CD14-positive monocyte (primary cell): ENCODE measurements around the gene OSTF1. TPM values are rescaled to one million over a fixed set of nuclear protein-coding genes. Genes with fewer than 3 reads are reported as not detected.

Source experiments
- DNase-seq, 3 donors: peaks; one replicate each; pipeline ENCODE4 v3.0.0-alpha.2; 2011 to 2022
- H2AFZ ChIP-seq: 2 replicates; pipeline ENCODE4 v1.6.0; 2012; ENCODE audit warnings: mild to moderate bottlenecking, low read depth, low read length, inconsistent platforms; ENCODE audit not compliant: insufficient read depth, poor library complexity, severe bottlenecking
- H3K27ac ChIP-seq, 2 donors: 1 replicate in 1 of 2; 2 replicates in 1 of 2; pipeline ENCODE4 v1.5.1; 2012 to 2013; ENCODE audit warnings: low read length in 2 of 2, control low read depth in 1 of 2, inconsistent platforms in 1 of 2, low read depth in 1 of 2, mild to moderate bottlenecking in 1 of 2
- H3K27me3 ChIP-seq, 2 donors: one replicate each; pipeline versions ENCODE4 v1.6.0 to v1.6.1; 2011 to 2013; ENCODE audit warnings: low read length in 2 of 2; ENCODE audit not compliant: control insufficient read depth in 2 of 2, insufficient read depth in 2 of 2
- H3K36me3 ChIP-seq, 2 donors: replicated peaks in 1 of 2; 1 replicate in 1 of 2; 2 replicates in 1 of 2; pipeline versions ENCODE4 v1.5.1 to v1.6.1; 2012 to 2013; ENCODE audit warnings: low read length in 2 of 2, control low read depth in 1 of 2, inconsistent platforms in 1 of 2, mild to moderate bottlenecking in 1 of 2; ENCODE audit not compliant: insufficient read depth in 2 of 2, control insufficient read depth in 1 of 2
- H3K4me1 ChIP-seq, 2 donors: 1 replicate in 1 of 2; 2 replicates in 1 of 2; pipeline versions ENCODE4 v1.5.1 to v1.6.1; 2012 to 2013; ENCODE audit warnings: low read length in 2 of 2, control low read depth in 1 of 2, inconsistent platforms in 1 of 2, mild to moderate bottlenecking in 1 of 2, moderate library complexity in 1 of 2; ENCODE audit not compliant: insufficient read depth in 2 of 2, control insufficient read depth in 1 of 2
- H3K4me2 ChIP-seq: replicated peaks from 2 replicates; pipeline ENCODE3; 2012; ENCODE audit warnings: low read length, moderate library complexity, mild to moderate bottlenecking; ENCODE audit not compliant: poor library complexity, severe bottlenecking; ENCODE audit errors: extremely low read depth
- H3K4me3 ChIP-seq, 3 experiments: fragments of 200-600 bp in 1 of 3; sonication (generic) in 1 of 3; replicated peaks in 1 of 3; 1 replicate in 2 of 3; 2 replicates in 1 of 3; pipeline ENCODE4 v1.5.1; 2011 to 2013; ENCODE audit warnings: low read length in 3 of 3, mild to moderate bottlenecking in 3 of 3, control low read depth in 2 of 3, low read depth in 2 of 3, inconsistent platforms in 1 of 3, moderate library complexity in 1 of 3
- H3K79me2 ChIP-seq: 2 replicates; pipeline ENCODE4 v1.6.0; 2012; ENCODE audit warnings: mild to moderate bottlenecking, control low read depth, inconsistent platforms, low read length, moderate library complexity; ENCODE audit not compliant: insufficient read depth
- H3K9ac ChIP-seq: 2 replicates; pipeline ENCODE4 v1.6.0; 2017; ENCODE audit warnings: low read length, mild to moderate bottlenecking; ENCODE audit not compliant: insufficient read depth, poor library complexity, severe bottlenecking
- H3K9me3 ChIP-seq, 2 donors: replicated peaks in 1 of 2; 1 replicate in 1 of 2; 2 replicates in 1 of 2; pipeline versions ENCODE4 v1.5.1 to v1.6.1; 2012 to 2013; ENCODE audit warnings: low read length in 2 of 2, control low read depth in 1 of 2; ENCODE audit not compliant: control insufficient read depth in 1 of 2, insufficient read depth in 1 of 2
- H4K20me1 ChIP-seq: 2 replicates; pipeline ENCODE4 v1.6.0; 2012; ENCODE audit warnings: mild to moderate bottlenecking, low read length, control low read depth, moderate library complexity; ENCODE audit not compliant: insufficient read depth
- H3K27ac Mint-ChIP-seq, 7 donors: one replicate each; pipeline ENCODE4 v1.8.0; 2020; ENCODE audit warnings: mild to moderate bottlenecking in 7 of 7, mixed read lengths in 7 of 7, moderate library complexity in 6 of 7, inconsistent platforms in 2 of 7
- H3K27me3 Mint-ChIP-seq, 3 donors: one replicate each; pipeline ENCODE4 v1.8.0; 2021 to 2022; ENCODE audit warnings: low read depth in 3 of 3, mild to moderate bottlenecking in 3 of 3, mixed read lengths in 3 of 3, moderate library complexity in 3 of 3, inconsistent platforms in 1 of 3
- H3K36me3 Mint-ChIP-seq, 2 donors: one replicate each; pipeline ENCODE4 v1.8.0; 2020; ENCODE audit warnings: mixed read lengths in 2 of 2, inconsistent platforms in 1 of 2, mild to moderate bottlenecking in 1 of 2
- H3K4me1 Mint-ChIP-seq: one replicate; pipeline ENCODE4 v1.8.0; 2020; ENCODE audit warnings: mild to moderate bottlenecking, mixed read lengths
- H3K4me3 Mint-ChIP-seq, 2 donors: one replicate each; pipeline ENCODE4 v1.8.0; 2020; ENCODE audit warnings: mild to moderate bottlenecking in 2 of 2, mixed read lengths in 2 of 2, moderate library complexity in 1 of 2
- H3K9me3 Mint-ChIP-seq, 7 donors: one replicate each; pipeline ENCODE4 v1.8.0; 2020 to 2022; ENCODE audit warnings: mixed read lengths in 7 of 7, mild to moderate bottlenecking in 6 of 7, moderate library complexity in 6 of 7, inconsistent platforms in 2 of 7
- WGBS: methylation state at CpG from one replicate; pipeline ENCODE4 v1.1.5; 2013; ENCODE audit warnings: missing lambda C conversion rate; ENCODE audit not compliant: insufficient coverage; 5-methylcytosine and 5-hydroxymethylcytosine counted together
- intact Hi-C, 2 donors: fragments of 100-400 bp; cut with micrococcal nuclease; formaldehyde crosslinking; loops; one replicate each; pipeline versions ENCODE4 v1.15.0 to v1.15.1; 2023
- polyA plus RNA-seq, 3 donors: library from polyadenylated mRNA; depleted of rRNA in 1 of 3; unstranded in 2 of 3; stranded (reverse) in 1 of 3; fragments of 300-500 nt in 2 of 3; fragments of >200 nt in 1 of 3; fragmentation: Illumina TruSeq in 2 of 3; gene quantifications; 1 replicate in 2 of 3; 2 replicates in 1 of 3; pipeline ENCODE4 v1.2.3, GENCODE V29; 2012 to 2021
- TF ChIP-seq, protein P1 (sequence below): fragments of 200-600 bp; IDR thresholded peaks from one replicate; pipeline ENCODE4 v1.8.0; 2022; ENCODE audit warnings: antibody characterized with exemption, mild to moderate bottlenecking

OSTF1 gene
- polyA plus RNA-seq, 3 donors: 59.8 to 296 (median 240) TPM

DNA sequence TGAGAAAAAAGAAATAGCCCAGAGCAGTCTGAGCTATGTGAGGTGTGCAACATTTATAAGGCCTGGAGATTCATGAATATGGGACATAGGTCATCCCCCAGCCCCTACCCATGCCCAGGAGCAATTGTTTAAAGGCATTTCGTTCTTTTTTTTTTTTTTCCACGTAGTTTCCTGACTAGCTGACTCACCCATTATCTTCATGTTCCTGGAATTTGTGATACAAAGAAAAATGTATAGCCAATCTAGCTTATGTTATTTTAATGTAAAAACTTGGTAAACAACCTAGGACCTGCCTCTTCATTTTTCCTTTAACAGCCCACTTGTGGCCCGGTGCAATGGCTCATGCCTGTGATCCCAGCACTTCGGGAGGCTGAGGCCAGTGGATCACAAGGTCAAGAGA, 81.3 kb downstream of the OSTF1 start:
- peaks cover 6% of the 10 kb centered on the region for H3K4me1 Mint-ChIP-seq
- no peaks in the 10 kb centered on the region for H3K4me1 ChIP-seq
- TF ChIP-seq, protein P1, sequence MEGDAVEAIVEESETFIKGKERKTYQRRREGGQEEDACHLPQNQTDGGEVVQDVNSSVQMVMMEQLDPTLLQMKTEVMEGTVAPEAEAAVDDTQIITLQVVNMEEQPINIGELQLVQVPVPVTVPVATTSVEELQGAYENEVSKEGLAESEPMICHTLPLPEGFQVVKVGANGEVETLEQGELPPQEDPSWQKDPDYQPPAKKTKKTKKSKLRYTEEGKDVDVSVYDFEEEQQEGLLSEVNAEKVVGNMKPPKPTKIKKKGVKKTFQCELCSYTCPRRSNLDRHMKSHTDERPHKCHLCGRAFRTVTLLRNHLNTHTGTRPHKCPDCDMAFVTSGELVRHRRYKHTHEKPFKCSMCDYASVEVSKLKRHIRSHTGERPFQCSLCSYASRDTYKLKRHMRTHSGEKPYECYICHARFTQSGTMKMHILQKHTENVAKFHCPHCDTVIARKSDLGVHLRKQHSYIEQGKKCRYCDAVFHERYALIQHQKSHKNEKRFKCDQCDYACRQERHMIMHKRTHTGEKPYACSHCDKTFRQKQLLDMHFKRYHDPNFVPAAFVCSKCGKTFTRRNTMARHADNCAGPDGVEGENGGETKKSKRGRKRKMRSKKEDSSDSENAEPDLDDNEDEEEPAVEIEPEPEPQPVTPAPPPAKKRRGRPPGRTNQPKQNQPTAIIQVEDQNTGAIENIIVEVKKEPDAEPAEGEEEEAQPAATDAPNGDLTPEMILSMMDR: no peak
- intact Hi-C loops: no loop called here
- H3K27me3 ChIP-seq: no peaks in the 10 kb centered on the region
- DNase-seq: no peak
- no peak overlapping the region for H3K4me3 Mint-ChIP-seq
- no peak overlapping the region for H3K9ac ChIP-seq
- H3K27me3 Mint-ChIP-seq: peaks cover 0 to 1% (median 0%) of the 10 kb centered on the region in 3 donors
- no peaks in the 10 kb centered on the region for H4K20me1 ChIP-seq
- H3K9me3 ChIP-seq: no peaks in the 10 kb centered on the region
- no peaks in the 10 kb centered on the region for H3K79me2 ChIP-seq
- H3K4me2 ChIP-seq: no peak overlapping the region
- H2AFZ ChIP-seq: no peak overlapping the region
- H3K4me3 ChIP-seq: no peak overlapping the region
- peaks cover 35 to 74% of the 10 kb centered on the region in 2 donors for H3K36me3 ChIP-seq
- 100% methylated on average over 2 of the region's 4 CpGs for WGBS
- H3K9me3 Mint-ChIP-seq: peaks cover 4 to 8% (median 8%) of the 10 kb centered on the region in 7 donors
- H3K27ac ChIP-seq: no peak overlapping the region
- H3K36me3 Mint-ChIP-seq: peaks cover 86 to 91% of the 10 kb centered on the region in 2 donors
- H3K27ac Mint-ChIP-seq: no peak overlapping the region

GRCh38 chr9:75170898-75171360, 82.6 kb downstream of the OSTF1 start:
- H3K27me3 Mint-ChIP-seq: peaks cover 0 to 1% (median 0%) of the 10 kb centered on the region in 3 donors
- peaks cover 33 to 72% of the 10 kb centered on the region in 2 donors for H3K36me3 ChIP-seq
- H3K27me3 ChIP-seq: no peaks in the 10 kb centered on the region
- H3K9ac ChIP-seq: no peak overlapping the region
- no peaks in the 10 kb centered on the region for H3K9me3 ChIP-seq
- no peak overlapping the region for H3K27ac ChIP-seq
- H3K4me1 ChIP-seq: no peaks in the 10 kb centered on the region
- intact Hi-C loops: no loop called here
- 80% methylated on average over 1 of the region's 2 CpGs for WGBS
- H3K4me1 Mint-ChIP-seq: peaks cover 6% of the 10 kb centered on the region
- DNase-seq: no peak
- H3K9me3 Mint-ChIP-seq: peaks cover 4 to 8% (median 6%) of the 10 kb centered on the region in 7 donors
- H3K27ac Mint-ChIP-seq: no peak overlapping the region
- no peak overlapping the region for H3K4me2 ChIP-seq
- TF ChIP-seq, protein P1: no peak
- H3K79me2 ChIP-seq: no peaks in the 10 kb centered on the region
- no peaks in the 10 kb centered on the region for H4K20me1 ChIP-seq
- peaks cover 78 to 82% of the 10 kb centered on the region in 2 donors for H3K36me3 Mint-ChIP-seq
- no peak overlapping the region for H2AFZ ChIP-seq
- no peak overlapping the region for H3K4me3 ChIP-seq
- H3K4me3 Mint-ChIP-seq: no peak overlapping the region
